K562 (cell line): ENCODE measurements around the gene LRRC41. TPM values are rescaled to one million over a fixed set of nuclear protein-coding genes. Genes with fewer than 3 reads are reported as not detected.
"Not testable (repeated sequence)": the region's sequence is repeated elsewhere in the genome, so short reads cannot be mapped to it uniquely, and the experiment has no call there.

Source experiments
- ATAC-seq: fragments of 200-7000 bp; cut with Tn5 transposase; 3 replicates; pipeline ENCODE4 v1.9.1; 2020; ENCODE audit warnings: moderate library complexity
- BruUV-seq: library from RNA; stranded (reverse); fragments of 400-500 nt; replicated peaks from 2 replicates; lab custom pipeline; 2021; lab: Mats Ljungman, UMichigan
- CTCF ChIA-PET: fragments of 300-600 bp; formaldehyde crosslinking; extraction: SDS; loops from one replicate; lab custom pipeline; 2021; ENCODE audit warnings: low intra/inter-chr PET ratio; lab: Yijun Ruan, JAX
- POLR2A ChIA-PET: fragments of 300-600, 350-650 bp; sonication (Branson Sonifier 250); formaldehyde crosslinking; extraction: SDS; loops from one replicate; lab custom pipeline; 2021; ENCODE audit warnings: antibody characterized with exemption, inconsistent platforms; lab: Yijun Ruan, JAX
- DNase-seq, 4 experiments: peaks; one replicate each; pipeline versions ENCODE4 v3.0.0 to v3.0.0-alpha.2; 2011 to 2018; ENCODE audit warnings: low spot score in 3 of 4, mixed read lengths in 3 of 4; ENCODE audit errors: extremely low read depth in 1 of 4
- FAIRE-seq: peaks from 2 replicates; lab custom pipeline; 2011; peaks lifted over from hg19 to GRCh38; lab: Jason Lieb, UNC
- H2AFZ ChIP-seq: 2 replicates; pipeline ENCODE4 v1.6.0; 2011; ENCODE audit warnings: low read depth, low read length, control low read depth, inconsistent platforms
- H3K27ac ChIP-seq: fragments of 200-600 bp; 3 replicates; pipeline ENCODE4 v1.8.0; 2011; ENCODE audit warnings: low read depth, mild to moderate bottlenecking, control low read depth, inconsistent platforms, low read length, moderate library complexity, mixed read lengths; ENCODE audit errors: extremely low read depth
- H3K27me3 ChIP-seq, 2 experiments: fragments of 300-600 bp in 1 of 2; 2 replicates in 1 of 2; 3 replicates in 1 of 2; pipeline versions ENCODE4 v1.6.0 to v1.8.0; 2011; ENCODE audit warnings: inconsistent platforms in 2 of 2, low read length in 2 of 2, mild to moderate bottlenecking in 1 of 2, mixed read lengths in 1 of 2, moderate library complexity in 1 of 2; ENCODE audit not compliant: control insufficient read depth in 2 of 2, insufficient read depth in 2 of 2
- H3K36me3 ChIP-seq: fragments of 300-600 bp; 3 replicates; pipeline ENCODE4 v1.8.0; 2011; ENCODE audit warnings: mild to moderate bottlenecking, low read length, inconsistent platforms; ENCODE audit not compliant: control insufficient read depth, insufficient read depth
- H3K4me1 ChIP-seq, 2 experiments: fragments of 200-600 bp in 1 of 2; replicated peaks in 1 of 2; 2 replicates in 1 of 2; 3 replicates in 1 of 2; pipeline versions ENCODE4 v1.5.1 to v1.8.0; 2011; ENCODE audit warnings: inconsistent platforms in 2 of 2, low read length in 2 of 2, mild to moderate bottlenecking in 1 of 2, mixed read lengths in 1 of 2, moderate library complexity in 1 of 2; ENCODE audit not compliant: control insufficient read depth in 2 of 2, insufficient read depth in 2 of 2
- H3K4me2 ChIP-seq: 2 replicates; pipeline ENCODE4 v1.6.1; 2011; ENCODE audit warnings: low read length, control low read depth, inconsistent platforms, mixed read lengths; ENCODE audit not compliant: insufficient read depth
- H3K4me3 ChIP-seq: fragments of 200-600 bp; sonication (generic), shearing (Covaris generic); 2 replicates; pipeline ENCODE4 v1.5.1; 2016; ENCODE audit warnings: control low read depth, inconsistent platforms
- H3K79me2 ChIP-seq: fragments of 200-600 bp; 3 replicates; pipeline ENCODE4 v1.8.0; 2011; ENCODE audit warnings: low read length, inconsistent platforms; ENCODE audit not compliant: control insufficient read depth, insufficient read depth
- H3K9ac ChIP-seq, 2 experiments: 2 replicates each; pipeline versions ENCODE4 v1.6.0 to v1.6.1; 2011; ENCODE audit warnings: low read depth in 2 of 2, low read length in 2 of 2, control low read depth in 1 of 2, inconsistent platforms in 1 of 2, mild to moderate bottlenecking in 1 of 2, mixed read lengths in 1 of 2; ENCODE audit not compliant: insufficient read depth in 1 of 2
- H3K9me1 ChIP-seq: one replicate; pipeline ENCODE4 v1.6.0; 2011; ENCODE audit warnings: inconsistent platforms, mild to moderate bottlenecking, low read length, moderate library complexity; ENCODE audit not compliant: control insufficient read depth, insufficient read depth
- H3K9me3 ChIP-seq: replicated peaks from 2 replicates; pipeline ENCODE4 v1.5.1; 2011; ENCODE audit warnings: low read depth, low read length, inconsistent platforms; ENCODE audit not compliant: control insufficient read depth, insufficient read depth
- H4K20me1 ChIP-seq: replicated peaks from 2 replicates; pipeline ENCODE4 v1.6.1; 2011; ENCODE audit warnings: low read length, inconsistent platforms, mixed read lengths; ENCODE audit not compliant: control insufficient read depth, insufficient read depth
- NEUROD1 ChIP-seq: fragments of 150-350 bp; IDR thresholded peaks from 2 replicates; pipeline ENCODE4 v1.6.1; 2014; ENCODE audit warnings: borderline replicate concordance, low read length, low read depth; ENCODE audit not compliant: partially characterized antibody
- TAL1 ChIP-seq: fragments of 450-650 bp; IDR thresholded peaks from 2 replicates; pipeline ENCODE4 v1.6.1; 2016; ENCODE audit warnings: mild to moderate bottlenecking
- TBP ChIP-seq: optimal IDR thresholded peaks from 2 replicates; pipeline ENCODE3; 2011; ENCODE audit warnings: low read depth, low read length, improper control_type of control experiment
- ZNF121 ChIP-seq: sonication (generic); formaldehyde crosslinking; conservative IDR thresholded peaks from 2 replicates; pipeline ENCODE4 v1.8.0; 2022; ENCODE audit warnings: missing genetic modification reagents
- ZNF586 ChIP-seq: fragments of 450-650 bp; formaldehyde crosslinking; conservative IDR thresholded peaks from 2 replicates; pipeline ENCODE4 v1.4.0; 2020; ENCODE audit warnings: mild to moderate bottlenecking, moderate library complexity
- ZNF695 ChIP-seq: fragments of 450-650 bp; formaldehyde crosslinking; IDR thresholded peaks from 2 replicates; pipeline ENCODE4 v1.4.0; 2020; ENCODE audit warnings: mild to moderate bottlenecking, moderate library complexity
- ZNF780A ChIP-seq: fragments of 250-450 bp; sonication (Bioruptor Pico); IDR thresholded peaks from 2 replicates; pipeline ENCODE4 v1.5.0; 2021; ENCODE audit warnings: mild to moderate bottlenecking
- ZNF79 ChIP-seq: fragments of 250-450 bp; sonication (Bioruptor Pico); IDR thresholded peaks from 2 replicates; pipeline ENCODE4 v1.4.0; 2020; ENCODE audit warnings: low read depth, mild to moderate bottlenecking, moderate library complexity
- WGBS: fragments of 100-300 bp; shearing (Covaris generic); methylation state at CpG from one replicate; pipeline ENCODE4 v1.1.6; 2016; ENCODE audit warnings: low coverage, mixed read lengths; ENCODE audit not compliant: insufficient coverage; ENCODE audit errors: missing lambda C conversion rate; 5-methylcytosine and 5-hydroxymethylcytosine counted together
- in situ Hi-C: fragments of 300-500 bp; cut with MboI; formaldehyde crosslinking; loops from 4 replicates; pipeline ENCODE4 v1.15.0; 2018; ENCODE audit warnings: inconsistent platforms, mixed read lengths
- intact Hi-C: fragments of 100-400 bp; cut with micrococcal nuclease; formaldehyde crosslinking; loops from 2 replicates; pipeline ENCODE4 v1.14.2; 2022
- polyA plus RNA-seq, 8 experiments: library from polyadenylated mRNA; depleted of rRNA in 4 of 8; stranded (reverse) in 5 of 8; unstranded in 3 of 8; fragments of >200 nt; fragmentation: Nextera tagmentation in 2 of 8; fragmentation: Illumina TruSeq in 1 of 8; extraction: Ambion mirVana in 2 of 8; extraction: Trizol in 1 of 8; gene quantifications; 2 replicates each; pipeline versions ENCODE4 v1.2.1 to v1.2.3, GENCODE V29; 2011 to 2014; ENCODE audit warnings: inconsistent platforms in 1 of 8, missing spikeins in 1 of 8
- total RNA-seq, 7 experiments: library from RNA; depleted of rRNA in 6 of 7; stranded (reverse); fragments of >200 nt in 6 of 7; fragmentation: Illumina TruSeq in 2 of 7; extraction: Trizol in 2 of 7; gene quantifications; 2 replicates each; pipeline versions ENCODE4 v1.2.1 to v1.2.3, GENCODE V29; 2011 to 2021; ENCODE audit warnings: low replicate concordance in 1 of 7
- TF ChIP-seq, protein P1 (sequence below): fragments of 450-650 bp; IDR thresholded peaks from 2 replicates; pipeline ENCODE4 v1.6.1; 2018; ENCODE audit warnings: mild to moderate bottlenecking, low read depth; ENCODE audit not compliant: partially characterized antibody

Gene LRRC41
- total and polyA plus RNA-seq, 9 of the 15 experiments (the other 6 are each of a cell fraction or from before 2014, with no cell fraction given): 10.5 to 64.7 (median 44.2) TPM

DNA sequence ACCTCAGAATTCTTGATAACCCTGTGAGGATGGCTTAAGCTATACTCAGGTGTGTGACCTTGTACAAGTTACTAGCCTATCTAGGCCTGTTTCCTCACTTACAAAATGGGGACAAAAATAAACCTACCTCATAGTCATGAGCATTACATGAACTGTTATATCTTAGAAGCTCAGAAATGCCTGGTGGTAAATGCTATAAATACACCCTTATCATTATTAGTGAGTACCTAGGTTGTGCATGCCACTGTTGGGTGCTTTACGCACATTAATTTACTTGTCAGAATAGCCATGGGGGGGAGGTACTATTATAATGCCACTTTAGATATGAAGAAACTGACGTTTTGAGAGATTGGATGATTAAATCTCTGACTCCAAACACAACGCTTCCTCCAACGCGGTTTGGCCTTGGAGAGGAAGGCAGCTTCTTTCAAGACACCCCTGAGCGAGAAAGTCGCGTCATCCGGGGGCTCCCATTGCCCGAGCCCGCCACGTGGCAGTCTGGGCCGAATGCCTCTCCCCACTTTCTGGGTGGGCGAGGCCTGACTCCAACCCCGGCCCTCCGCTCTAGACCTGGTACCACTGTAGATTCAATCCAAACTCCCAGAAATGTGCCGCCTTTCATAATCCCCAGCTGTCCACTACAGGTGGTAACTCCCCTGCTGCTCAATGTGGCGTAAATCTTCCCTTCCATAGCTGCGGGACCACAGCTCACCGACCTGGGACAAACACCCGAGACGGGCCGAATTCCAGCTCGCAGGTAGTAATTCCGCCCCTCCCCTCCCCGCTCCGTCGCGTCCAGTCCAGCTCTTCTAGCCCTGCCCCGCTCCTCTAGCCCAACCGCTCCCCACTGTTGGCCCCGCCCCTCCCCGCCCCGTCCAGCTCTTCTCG, 56.6 kb downstream of the LRRC41 start (continued):
- TF ChIP-seq TAL1 (no peak), ZNF780A (CRISPR knock-in tag) (no peak), ZNF586 (CRISPR knock-in tag) (no peak), ZNF79 (no peak), TBP (no peak), NEUROD1 (no peak), ZNF695 (CRISPR knock-in tag) (no peak)
- TF ChIP-seq, protein P1, sequence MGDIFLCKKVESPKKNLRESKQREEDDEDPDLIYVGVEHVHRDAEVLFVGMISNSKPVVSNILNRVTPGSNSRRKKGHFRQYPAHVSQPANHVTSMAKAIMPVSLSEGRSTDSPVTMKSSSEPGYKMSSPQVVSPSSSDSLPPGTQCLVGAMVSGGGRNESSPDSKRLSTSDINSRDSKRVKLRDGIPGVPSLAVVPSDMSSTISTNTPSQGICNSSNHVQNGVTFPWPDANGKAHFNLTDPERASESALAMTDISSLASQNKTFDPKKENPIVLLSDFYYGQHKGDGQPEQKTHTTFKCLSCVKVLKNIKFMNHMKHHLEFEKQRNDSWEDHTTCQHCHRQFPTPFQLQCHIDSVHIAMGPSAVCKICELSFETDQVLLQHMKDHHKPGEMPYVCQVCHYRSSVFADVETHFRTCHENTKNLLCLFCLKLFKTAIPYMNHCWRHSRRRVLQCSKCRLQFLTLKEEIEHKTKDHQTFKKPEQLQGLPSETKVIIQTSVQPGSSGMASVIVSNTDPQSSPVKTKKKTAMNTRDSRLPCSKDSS: no peak

DNA sequence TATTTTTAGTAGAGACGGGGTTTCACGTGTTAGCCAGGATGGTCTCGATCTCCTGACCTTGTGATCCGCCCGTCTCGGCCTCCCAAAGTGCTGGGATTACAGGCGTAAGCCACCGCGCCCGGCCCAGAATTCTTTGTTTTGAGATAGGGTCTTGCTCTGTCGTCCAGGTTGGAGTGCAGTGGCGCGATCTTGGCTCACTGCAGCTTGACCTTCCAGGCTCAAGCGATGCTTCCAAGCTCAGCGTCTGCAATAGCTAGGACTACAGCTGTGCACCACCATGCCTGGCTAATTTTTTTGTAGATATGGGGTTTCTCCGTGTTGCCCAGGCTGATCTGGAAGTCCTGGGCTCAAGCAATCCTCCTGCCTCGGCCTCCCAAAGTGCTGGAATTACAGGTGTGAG, 57.3 kb downstream of the LRRC41 start:
- POLR2A ChIA-PET: interaction anchor here (0.6 to 3.3 kb wide), 20 partner anchors 10 to 1525 kb away, joined by 3 to 23 read pairs (median 4); partner anchors contain the start of genes LRRC41, TSPAN1 and UQCRH
- H3K4me3 ChIP-seq, ATAC-seq, FAIRE-seq, H3K27me3 ChIP-seq, H3K9me1 ChIP-seq, CTCF ChIA-PET, BruUV-seq, H3K9me3 ChIP-seq, H4K20me1 ChIP-seq, in situ Hi-C loops, DNase-seq: not testable (repeated sequence)
- Histone ChIP-seq H3K9ac (peak overlapping the region; percentile 32 to 89; a peak in 2 of 4 replicates), H3K4me1 (peaks cover 22 to 40% of the 10 kb centered on the region in 2 experiments; a peak in 4 of 5 replicates), H3K79me2 (peaks cover 33% of the 10 kb centered on the region), H3K4me2 (peak overlapping the region; percentile 98), H3K27ac (peak overlapping the region; percentile 91; the same call in 2 of the 3 replicates), H2AFZ (peak overlapping the region; percentile 99; the same call in 1 of the 2 replicates), H3K36me3 (peaks cover 25% of the 10 kb centered on the region)
- peak; percentile 58 for TF ChIP-seq ZNF121
- 75% methylated on average over 17 of the region's 17 CpGs for WGBS
- intact Hi-C loops: loop anchor here (5.0 kb wide), 1 partner anchor 56 kb away; the partner anchor contains the start of genes LRRC41 and UQCRH
